ENCODE data around the gene DYNC2H1.

Gene DYNC2H1

GRCh38 chr11:103183981-103184611 lies 74.9 kb downstream of the DYNC2H1 start:
- TF ChIP-seq CTCF (IDR thresholded peaks at IDR 0.05; ENCODE audit: low read depth, low read length): no peak
- no peak for TF ChIP-seq MAX (IDR thresholded peaks at IDR 0.05; ENCODE audit: low read depth, low read length)
- no peak for DNase-seq (ENCODE audit: low read depth)
- H3K4me3 ChIP-seq (ENCODE audit: low read depth, low read length): no peak overlapping the region

GRCh38 chr11:103202048-103202651 lies 92.9 kb downstream of the DYNC2H1 start:
- no peak overlapping the region for H3K4me3 ChIP-seq (ENCODE audit: low read depth, low read length)
- TF ChIP-seq MYC (IDR thresholded peaks at IDR 0.05; ENCODE audit: low read depth, low read length) (no peak), POLR2A (IDR thresholded peaks at IDR 0.05; ENCODE audit: extremely low read depth, insufficient read length) (no peak), CTCF (IDR thresholded peaks at IDR 0.05; ENCODE audit: low read depth, low read length) (peak; percentile 52), MAX (IDR thresholded peaks at IDR 0.05; ENCODE audit: low read depth, low read length) (no peak)
- DNase-seq (ENCODE audit: low read depth): peak; percentile 44

GRCh38 chr11:103210543-103210942 lies 101.3 kb downstream of the DYNC2H1 start:
- no peak for TF ChIP-seq MAX (IDR thresholded peaks at IDR 0.05; ENCODE audit: low read depth, low read length)
- no peak for TF ChIP-seq POLR2A (IDR thresholded peaks at IDR 0.05; ENCODE audit: extremely low read depth, insufficient read length)
- no peak for TF ChIP-seq MYC (IDR thresholded peaks at IDR 0.05; ENCODE audit: low read depth, low read length)
- TF ChIP-seq CTCF (IDR thresholded peaks at IDR 0.05; ENCODE audit: low read depth, low read length): no peak
- no peak for DNase-seq (ENCODE audit: low read depth)
- H3K4me3 ChIP-seq (ENCODE audit: low read depth, low read length): no peak overlapping the region

GRCh38 chr11:103215812-103216211 lies 106.6 kb downstream of the DYNC2H1 start:
- no peak overlapping the region for H3K4me3 ChIP-seq (ENCODE audit: low read depth, low read length)
- no peak for DNase-seq (ENCODE audit: low read depth)
- TF ChIP-seq CTCF (IDR thresholded peaks at IDR 0.05; ENCODE audit: low read depth, low read length): no peak
- TF ChIP-seq POLR2A (IDR thresholded peaks at IDR 0.05; ENCODE audit: extremely low read depth, insufficient read length): no peak
- TF ChIP-seq MAX (IDR thresholded peaks at IDR 0.05; ENCODE audit: low read depth, low read length): no peak
- TF ChIP-seq MYC (IDR thresholded peaks at IDR 0.05; ENCODE audit: low read depth, low read length): no peak

- TF ChIP-seq CTCF (IDR thresholded peaks at IDR 0.05; ENCODE audit: low read depth, low read length) (no peak), MYC (IDR thresholded peaks at IDR 0.05; ENCODE audit: low read depth, low read length) (no peak), MAX (IDR thresholded peaks at IDR 0.05; ENCODE audit: low read depth, low read length) (no peak), POLR2A (IDR thresholded peaks at IDR 0.05; ENCODE audit: extremely low read depth, insufficient read length) (no peak)
- H3K4me3 ChIP-seq (ENCODE audit: low read depth, low read length): no peak overlapping the region
- DNase-seq (ENCODE audit: low read depth): no peak
These were observed 110.9 kb downstream of the DYNC2H1 start for GRCh38 chr11:103220133-103220532.
